ENCODE data around the gene ATP2A1. TPM values are rescaled to one million over a fixed set of nuclear protein-coding genes. Genes with fewer than 3 reads are reported as not detected.

The ATP2A1 gene
- polyA plus RNA-seq, 1 donor (not counting 4 experiments of a cell fraction or from before 2014, with no cell fraction given), result 0.12 TPM

DNA sequence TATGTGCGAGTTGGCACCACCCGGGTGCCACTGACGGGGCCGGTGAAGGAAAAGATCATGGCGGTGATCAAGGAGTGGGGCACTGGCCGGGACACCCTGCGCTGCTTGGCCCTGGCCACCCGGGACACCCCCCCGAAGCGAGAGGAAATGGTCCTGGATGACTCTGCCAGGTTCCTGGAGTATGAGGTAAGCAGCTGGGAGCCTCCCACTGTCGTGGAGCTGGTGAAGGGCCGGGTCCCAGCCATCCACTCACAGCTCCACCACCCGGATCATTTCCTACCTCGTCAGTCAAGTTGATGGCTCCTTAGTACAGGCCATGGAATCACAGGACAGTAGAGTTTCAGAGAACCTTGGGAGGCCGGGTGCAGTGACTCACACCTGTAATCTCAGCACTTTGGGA, 20.0 kb downstream of the ATP2A1 start:
- Histone ChIP-seq H3K9me1 (ENCODE audit: control insufficient read depth, extremely low read depth, insufficient read depth, low read length) (no peaks in the 10 kb centered on the region), H3K9me3 (ENCODE audit: control insufficient read depth, low read depth, low read length) (no peaks in the 10 kb centered on the region), H2AFZ (ENCODE audit: control insufficient read depth, low read length) (no peak overlapping the region), H3K4me1 (ENCODE audit: control insufficient read depth, extremely low read depth, insufficient read depth, low read length) (peaks cover 5% of the 10 kb centered on the region), H4K20me1 (ENCODE audit: control insufficient read depth, extremely low read depth, insufficient read depth, low read length) (no peaks in the 10 kb centered on the region), H3K27ac (ENCODE audit: control insufficient read depth, insufficient read depth, low read length) (no peak overlapping the region), H3K9ac (ENCODE audit: control insufficient read depth, extremely low read depth, insufficient read depth, low read length) (no peak overlapping the region), H3K4me2 (ENCODE audit: control insufficient read depth, extremely low read depth, insufficient read depth, low read depth, low read length) (no peak overlapping the region), H3K4me3 (ENCODE audit: control insufficient read depth in 2 of 3, extremely low read depth in 1 of 3, insufficient read depth in 2 of 3, low read depth in 1 of 3, low read length in 3 of 3) (no peak overlapping the region), H3K27me3 (ENCODE audit: control insufficient read depth, extremely low read depth, insufficient read depth, low read length) (no peaks in the 10 kb centered on the region), H3K79me2 (ENCODE audit: control insufficient read depth, insufficient read depth, low read length) (no peaks in the 10 kb centered on the region), H3K36me3 (ENCODE audit: control insufficient read depth in 2 of 2, extremely low read depth in 1 of 2, insufficient read depth in 2 of 2, low read length in 2 of 2) (no peaks in the 10 kb centered on the region)
- no peak for FAIRE-seq
- dilution Hi-C loops (cut with MboI; ENCODE audit: extremely low pct_ligation_motif_present, low sequenced_read_pairs), result no loop called here
- TF ChIP-seq, protein P1, sequence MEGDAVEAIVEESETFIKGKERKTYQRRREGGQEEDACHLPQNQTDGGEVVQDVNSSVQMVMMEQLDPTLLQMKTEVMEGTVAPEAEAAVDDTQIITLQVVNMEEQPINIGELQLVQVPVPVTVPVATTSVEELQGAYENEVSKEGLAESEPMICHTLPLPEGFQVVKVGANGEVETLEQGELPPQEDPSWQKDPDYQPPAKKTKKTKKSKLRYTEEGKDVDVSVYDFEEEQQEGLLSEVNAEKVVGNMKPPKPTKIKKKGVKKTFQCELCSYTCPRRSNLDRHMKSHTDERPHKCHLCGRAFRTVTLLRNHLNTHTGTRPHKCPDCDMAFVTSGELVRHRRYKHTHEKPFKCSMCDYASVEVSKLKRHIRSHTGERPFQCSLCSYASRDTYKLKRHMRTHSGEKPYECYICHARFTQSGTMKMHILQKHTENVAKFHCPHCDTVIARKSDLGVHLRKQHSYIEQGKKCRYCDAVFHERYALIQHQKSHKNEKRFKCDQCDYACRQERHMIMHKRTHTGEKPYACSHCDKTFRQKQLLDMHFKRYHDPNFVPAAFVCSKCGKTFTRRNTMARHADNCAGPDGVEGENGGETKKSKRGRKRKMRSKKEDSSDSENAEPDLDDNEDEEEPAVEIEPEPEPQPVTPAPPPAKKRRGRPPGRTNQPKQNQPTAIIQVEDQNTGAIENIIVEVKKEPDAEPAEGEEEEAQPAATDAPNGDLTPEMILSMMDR (optimal IDR thresholded peaks at IDR 0.05 in 1 of 3, IDR thresholded peaks at IDR 0.05 in 1 of 3, conservative IDR thresholded peaks at IDR 0.05 in 1 of 3; ENCODE audit: extremely low read depth in 1 of 3, insufficient read depth in 2 of 3, low read length in 3 of 3), result no peak
- no peak for TF ChIP-seq EZH2 (IDR thresholded peaks at IDR 0.05; ENCODE audit: low read length)
- DNase-seq (ENCODE audit: low read depth, low spot score), result no peak

DNA sequence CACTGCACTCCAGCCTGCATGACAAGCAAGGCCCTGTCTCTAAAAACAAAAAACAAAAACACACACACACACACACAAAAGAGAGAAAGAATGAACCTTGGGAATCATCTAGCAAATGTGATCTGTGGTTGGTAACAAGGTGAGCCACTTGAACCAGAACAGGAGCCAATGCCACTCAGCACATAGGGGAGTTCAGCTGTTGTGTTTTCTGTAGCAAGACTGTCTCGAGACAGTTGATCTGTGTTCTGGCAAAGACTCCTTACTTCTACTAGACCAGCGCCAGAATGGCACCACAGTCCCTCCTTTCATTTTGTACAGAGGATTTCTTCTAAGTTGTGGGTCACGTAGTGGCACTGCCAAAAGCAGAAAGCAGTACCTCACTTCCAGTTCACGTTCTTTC, 20.7 kb downstream of the ATP2A1 start:
- no peaks in the 10 kb centered on the region for H3K9me1 ChIP-seq (ENCODE audit: control insufficient read depth, extremely low read depth, insufficient read depth, low read length)
- no peak for DNase-seq (ENCODE audit: low read depth, low spot score)
- H3K36me3 ChIP-seq (ENCODE audit: control insufficient read depth in 2 of 2, extremely low read depth in 1 of 2, insufficient read depth in 2 of 2, low read length in 2 of 2), result no peaks in the 10 kb centered on the region
- no peak overlapping the region for H3K27ac ChIP-seq (ENCODE audit: control insufficient read depth, insufficient read depth, low read length)
- H3K9me3 ChIP-seq (ENCODE audit: control insufficient read depth, low read depth, low read length), result no peaks in the 10 kb centered on the region
- H3K4me1 ChIP-seq (ENCODE audit: control insufficient read depth, extremely low read depth, insufficient read depth, low read length), result peaks cover 5% of the 10 kb centered on the region
- H3K27me3 ChIP-seq (ENCODE audit: control insufficient read depth, extremely low read depth, insufficient read depth, low read length), result no peaks in the 10 kb centered on the region
- no peak overlapping the region for H2AFZ ChIP-seq (ENCODE audit: control insufficient read depth, low read length)
- H3K79me2 ChIP-seq (ENCODE audit: control insufficient read depth, insufficient read depth, low read length), result no peaks in the 10 kb centered on the region
- H4K20me1 ChIP-seq (ENCODE audit: control insufficient read depth, extremely low read depth, insufficient read depth, low read length), result no peaks in the 10 kb centered on the region
- TF ChIP-seq, protein P1 (optimal IDR thresholded peaks at IDR 0.05 in 1 of 3, IDR thresholded peaks at IDR 0.05 in 1 of 3, conservative IDR thresholded peaks at IDR 0.05 in 1 of 3; ENCODE audit: extremely low read depth in 1 of 3, insufficient read depth in 2 of 3, low read length in 3 of 3), result no peak
- TF ChIP-seq EZH2 (IDR thresholded peaks at IDR 0.05; ENCODE audit: low read length), result no peak
- dilution Hi-C loops (cut with MboI; ENCODE audit: extremely low pct_ligation_motif_present, low sequenced_read_pairs), result no loop called here
- FAIRE-seq, result no peak
- H3K4me2 ChIP-seq (ENCODE audit: control insufficient read depth, extremely low read depth, insufficient read depth, low read depth, low read length), result no peak overlapping the region
- H3K9ac ChIP-seq (ENCODE audit: control insufficient read depth, extremely low read depth, insufficient read depth, low read length), result no peak overlapping the region
- no peak overlapping the region for H3K4me3 ChIP-seq (ENCODE audit: control insufficient read depth in 2 of 3, extremely low read depth in 1 of 3, insufficient read depth in 2 of 3, low read depth in 1 of 3, low read length in 3 of 3)
